Measurements from ENCODE around the gene DCST2. TPM values are rescaled to one million over a fixed set of nuclear protein-coding genes. Genes with fewer than 3 reads are reported as not detected.

The DCST2 gene
- total RNA-seq: 0.34 and 0.36 TPM in 2 replicates

DNA sequence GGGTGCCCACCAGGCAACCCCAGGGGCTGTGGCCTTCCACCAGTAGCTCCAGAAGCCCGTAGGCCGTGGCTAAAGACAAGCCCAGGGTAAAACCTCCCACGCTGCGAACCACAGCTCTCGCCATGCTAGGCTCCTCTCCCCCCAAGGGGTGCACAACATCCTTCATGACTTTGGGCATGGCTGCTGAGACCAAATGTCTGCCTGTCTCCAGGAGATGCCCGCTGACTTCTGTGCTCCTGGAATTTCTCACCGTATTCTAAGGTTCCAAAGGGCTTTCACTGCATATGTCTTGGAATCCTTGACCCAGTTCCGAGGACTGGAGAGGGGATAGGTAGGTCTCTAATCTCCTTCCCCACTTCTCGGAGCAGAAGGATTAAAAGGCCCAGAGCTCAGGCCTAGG lies at the start of gene DCST2, which contains the start of gene DCST1:
DCST2 (minus strand) TSS at position 258 of the 400 bp plus-strand sequence; CDS start at position 178, 80 bp downstream.
DCST1 (plus strand) TSS at position 301 of the 400 bp plus-strand sequence. CDS start 213 bp downstream, outside the sequence.

DNA sequence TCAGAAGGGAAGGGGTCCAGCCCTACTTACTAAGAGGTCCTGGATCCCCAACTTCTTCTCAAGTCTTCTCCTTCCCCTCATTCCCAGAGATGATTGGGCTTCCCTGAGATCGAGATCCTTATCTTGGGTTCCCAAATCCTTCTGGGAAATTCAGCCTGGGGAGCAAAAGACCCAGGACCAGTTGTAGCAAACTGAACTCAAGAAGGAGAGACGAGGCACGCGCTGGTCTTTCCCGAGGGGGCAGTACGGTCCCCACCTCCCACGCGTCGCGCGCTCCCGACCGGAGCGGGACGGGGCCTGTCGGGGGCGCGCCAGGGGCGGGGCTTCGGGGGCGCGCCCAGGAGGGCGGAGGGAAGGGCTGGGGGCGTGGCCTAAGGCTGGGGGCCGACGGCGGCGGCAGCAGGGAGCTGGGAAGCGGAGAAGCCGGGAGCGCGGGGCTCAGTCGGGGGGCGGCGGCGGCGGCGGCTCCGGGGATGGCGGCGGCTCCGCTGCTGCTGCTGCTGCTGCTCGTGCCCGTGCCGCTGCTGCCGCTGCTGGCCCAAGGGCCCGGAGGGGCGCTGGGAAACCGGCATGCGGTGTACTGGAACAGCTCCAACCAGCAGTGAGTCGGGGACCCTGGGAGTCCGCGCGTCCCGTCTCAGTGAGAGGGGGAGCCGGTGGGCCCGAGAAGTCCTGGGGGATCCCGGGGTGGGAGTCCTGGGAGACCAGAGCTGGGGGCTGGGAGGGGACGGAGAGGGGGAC lies 45.1 kb upstream of the DCST2 start, which contains the start of gene EFNA3:
EFNA3 (plus strand) TSS at position 369 of the 741 bp plus-strand sequence; CDS start at position 474, 105 bp downstream.

DNA sequence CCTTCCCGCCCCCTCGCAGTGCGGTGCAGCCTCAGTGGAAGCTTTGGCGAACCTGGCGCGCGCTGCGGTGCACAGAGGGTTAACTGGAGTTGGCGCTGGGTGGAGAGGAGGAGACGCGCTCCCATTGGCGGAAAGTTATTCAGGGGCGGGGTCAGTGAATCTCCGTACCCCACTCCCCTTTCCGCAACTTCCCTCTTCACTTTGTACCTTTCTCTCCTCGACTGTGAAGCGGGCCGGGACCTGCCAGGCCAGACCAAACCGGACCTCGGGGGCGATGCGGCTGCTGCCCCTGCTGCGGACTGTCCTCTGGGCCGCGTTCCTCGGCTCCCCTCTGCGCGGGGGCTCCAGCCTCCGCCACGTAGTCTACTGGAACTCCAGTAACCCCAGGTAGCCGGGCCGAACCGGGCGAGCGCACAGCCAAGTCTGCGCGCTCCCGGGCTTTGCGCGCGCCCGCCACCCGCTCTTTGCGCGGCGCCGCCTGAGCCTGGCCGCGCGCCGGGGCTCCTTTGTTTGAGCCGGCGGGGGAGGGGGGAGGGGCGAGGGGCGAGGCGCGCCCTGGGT lies 30.0 kb upstream of the DCST2 start, which contains the start of gene EFNA4:
EFNA4 (plus strand) TSS at position 191 of the 561 bp plus-strand sequence; CDS start at position 275, 84 bp downstream.

DNA sequence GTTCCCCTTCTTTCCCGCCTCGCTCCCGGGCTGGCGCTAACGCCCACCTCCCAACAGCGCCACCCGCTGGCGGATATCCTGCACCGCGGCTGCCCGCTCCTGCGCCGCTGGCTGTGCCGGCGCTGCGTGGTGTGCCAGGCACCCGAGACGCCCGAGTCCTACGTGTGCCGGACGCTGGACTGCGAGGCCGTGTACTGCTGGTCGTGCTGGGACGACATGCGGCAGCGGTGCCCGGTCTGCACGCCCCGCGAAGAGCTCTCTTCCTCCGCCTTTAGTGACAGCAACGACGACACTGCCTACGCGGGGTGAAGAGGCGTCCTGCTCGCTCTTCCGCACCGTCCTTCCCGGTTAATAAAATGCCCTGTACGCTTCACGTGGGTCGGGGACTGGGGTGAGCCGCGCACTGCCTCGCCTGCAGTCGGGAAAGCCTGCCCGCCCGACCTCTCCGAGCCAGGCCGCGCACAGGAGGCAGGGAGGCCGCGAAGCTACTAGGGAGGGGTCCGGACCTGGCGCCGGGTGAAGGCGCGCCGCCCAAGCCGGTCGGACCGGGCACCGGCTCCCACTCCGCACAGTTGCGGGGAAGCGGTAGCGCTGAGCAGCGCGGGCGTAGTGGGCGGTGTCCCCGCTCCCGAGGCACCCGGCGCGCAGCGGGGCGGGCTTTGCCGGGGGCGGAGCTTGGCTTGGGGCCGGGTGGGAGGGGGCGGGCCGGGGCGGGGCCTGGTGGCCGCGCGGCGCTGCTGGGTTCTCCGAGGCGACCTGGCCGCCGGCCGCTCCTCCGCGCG lies 17.2 kb upstream of the DCST2 start, which contains the start of gene ADAM15:
ADAM15 (plus strand) TSS at position 757 of the 782 bp plus-strand sequence. CDS start 71 bp downstream, outside the sequence.

DNA sequence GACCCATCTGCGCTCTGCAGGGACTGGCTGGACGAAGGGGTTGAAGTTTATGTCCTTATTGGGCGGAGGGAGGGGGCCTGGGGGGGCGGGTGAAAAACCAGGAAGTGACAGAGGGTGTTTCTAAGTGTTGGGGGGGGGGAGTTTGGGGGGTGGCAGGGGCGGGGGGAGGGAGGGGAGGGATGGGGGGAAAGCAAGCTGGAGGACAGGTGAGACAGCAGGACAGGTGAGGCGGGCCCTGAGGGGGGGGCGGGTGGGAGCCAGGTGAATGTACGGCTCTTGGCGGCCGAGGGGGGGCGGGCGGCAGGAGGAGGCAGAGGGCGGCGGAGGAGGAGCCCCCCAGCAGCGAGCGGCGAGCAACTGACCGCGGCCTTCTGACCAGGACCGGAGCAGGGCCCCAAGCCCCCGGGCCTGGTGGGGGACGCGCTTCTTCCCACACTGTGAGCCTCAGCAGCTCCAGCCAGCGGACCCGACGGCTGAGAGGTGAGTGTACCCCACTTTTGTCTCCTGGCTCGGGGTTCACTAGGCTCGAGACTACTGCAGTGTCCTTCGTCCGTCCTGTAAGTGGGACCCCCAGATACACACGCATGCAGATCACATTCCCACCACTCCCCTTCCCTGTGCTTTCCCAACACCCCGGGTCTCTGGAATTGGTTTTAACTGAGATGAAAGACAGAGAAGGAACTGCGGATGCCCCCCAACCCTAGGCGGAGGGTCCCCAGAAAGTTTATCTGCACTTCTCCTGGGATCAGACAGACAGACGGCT lies 30.9 kb downstream of the DCST2 start, which contains the start of gene ZBTB7B:
ZBTB7B (plus strand) TSS at position 339 of the 763 bp plus-strand sequence. CDS start 11,859 bp downstream, outside the sequence.

DNA sequence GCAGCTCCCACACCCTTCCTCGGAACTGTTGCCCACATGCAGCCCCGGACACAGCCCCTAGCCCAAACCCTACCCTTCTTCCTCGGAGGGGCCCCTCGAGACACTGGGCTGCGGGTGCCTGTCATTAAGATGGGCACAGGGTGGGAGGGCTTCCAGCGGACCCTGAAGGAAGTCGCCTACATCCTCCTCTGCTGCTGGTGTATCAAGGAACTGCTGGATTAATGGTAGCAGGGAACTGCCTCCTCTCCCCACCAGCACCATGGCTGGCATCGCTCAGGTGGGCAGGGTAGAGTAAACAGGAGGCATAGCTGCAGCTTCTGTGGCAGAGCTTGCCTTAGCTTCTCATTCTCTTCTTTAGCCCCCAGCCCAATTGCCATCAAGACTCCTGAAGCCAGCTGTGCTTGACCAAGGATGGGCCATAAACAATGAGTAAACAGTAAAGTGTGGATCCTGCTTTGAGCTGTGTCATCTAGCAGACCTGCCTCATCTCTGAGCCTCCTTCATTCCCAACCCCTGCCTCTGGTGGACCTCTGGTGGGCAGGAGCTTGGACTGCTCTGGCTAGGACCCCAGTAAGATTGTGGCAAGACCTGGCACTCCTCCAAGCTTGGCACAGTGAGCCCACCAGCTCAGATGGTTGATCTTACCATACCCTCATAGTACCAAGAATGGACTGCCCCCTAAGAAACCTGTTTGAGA lies 39.9 kb downstream of the DCST2 start, which contains the start of gene LENEP:
LENEP (plus strand) TSS at position 15 of the 697 bp plus-strand sequence; CDS start at position 37, 22 bp downstream.

DNA sequence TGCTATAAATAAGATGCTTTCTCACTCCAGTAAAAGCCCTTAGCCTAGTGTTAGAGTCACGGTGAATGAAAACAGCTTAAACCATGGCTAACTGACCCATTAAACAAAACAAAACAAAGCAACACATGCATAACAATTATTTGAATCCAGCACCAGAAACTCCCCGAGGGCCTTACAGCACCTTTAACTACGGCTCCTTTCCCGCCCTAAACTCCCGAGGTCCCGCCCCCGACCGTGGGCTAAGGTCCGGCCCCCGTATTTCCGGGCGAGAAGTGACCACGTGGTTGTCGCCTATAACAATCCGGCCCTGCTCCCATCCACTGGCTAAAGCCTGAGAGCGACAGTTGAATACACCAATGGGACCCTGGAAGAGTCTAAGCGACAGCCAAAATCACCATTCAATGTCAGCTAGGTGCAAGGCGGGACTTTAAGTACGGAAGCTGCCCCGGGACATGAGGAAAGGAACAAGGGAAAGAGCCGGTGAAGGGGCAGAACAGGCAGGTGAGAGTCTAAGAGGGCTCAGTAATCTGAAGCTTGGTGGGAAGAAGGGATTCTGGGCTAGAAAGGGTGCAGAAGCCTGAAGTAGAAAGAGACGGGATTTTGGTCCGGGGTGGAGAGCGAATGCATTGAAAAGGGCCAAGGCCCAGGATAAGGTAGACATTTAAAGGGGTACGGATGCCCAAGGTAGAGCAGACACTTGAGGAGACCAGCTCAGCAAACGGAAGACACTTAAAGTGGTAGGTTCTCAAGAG lies 50.5 kb downstream of the DCST2 start, which contains the start of gene FLAD1:
FLAD1 (plus strand) TSS at position 448 of the 752 bp plus-strand sequence. CDS start 351 bp downstream, outside the sequence.

DNA sequence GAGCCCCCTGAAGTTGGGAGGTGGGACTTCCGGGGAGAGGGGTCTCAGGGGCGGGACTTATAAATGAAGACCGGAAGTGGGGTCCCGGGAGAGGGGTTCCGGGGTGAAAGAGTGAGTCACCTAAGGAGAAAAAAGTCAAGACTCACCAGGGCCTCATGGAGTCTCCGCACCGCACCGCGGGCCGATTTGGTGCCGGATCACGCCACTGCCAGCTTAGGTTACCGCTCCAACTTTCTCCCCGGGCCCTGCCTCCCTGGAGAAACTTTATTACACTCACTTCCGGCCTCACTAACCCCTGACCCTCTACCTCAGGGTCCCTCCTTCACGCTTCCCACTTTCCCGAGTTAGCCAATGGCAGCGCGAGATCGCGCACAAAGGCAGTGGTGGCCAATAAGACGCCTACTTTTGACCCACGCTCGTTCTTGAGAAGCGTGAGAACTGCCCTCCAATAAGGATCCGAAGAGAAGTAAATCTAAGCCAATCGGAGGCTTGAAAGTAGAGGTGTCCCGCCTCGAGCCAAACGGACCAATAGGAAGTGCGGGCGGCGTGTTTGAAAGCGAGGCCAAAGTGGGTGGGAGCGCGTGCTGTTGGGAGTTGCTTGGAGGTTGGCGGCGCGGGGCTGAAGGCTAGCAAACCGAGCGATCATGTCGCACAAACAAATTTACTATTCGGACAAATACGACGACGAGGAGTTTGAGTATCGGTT lies 59.3 kb downstream of the DCST2 start, which contains the start of gene CKS1B:
CKS1B (plus strand) TSS at position 580 of the 706 bp plus-strand sequence; CDS start at position 645, 65 bp downstream.

DNA sequence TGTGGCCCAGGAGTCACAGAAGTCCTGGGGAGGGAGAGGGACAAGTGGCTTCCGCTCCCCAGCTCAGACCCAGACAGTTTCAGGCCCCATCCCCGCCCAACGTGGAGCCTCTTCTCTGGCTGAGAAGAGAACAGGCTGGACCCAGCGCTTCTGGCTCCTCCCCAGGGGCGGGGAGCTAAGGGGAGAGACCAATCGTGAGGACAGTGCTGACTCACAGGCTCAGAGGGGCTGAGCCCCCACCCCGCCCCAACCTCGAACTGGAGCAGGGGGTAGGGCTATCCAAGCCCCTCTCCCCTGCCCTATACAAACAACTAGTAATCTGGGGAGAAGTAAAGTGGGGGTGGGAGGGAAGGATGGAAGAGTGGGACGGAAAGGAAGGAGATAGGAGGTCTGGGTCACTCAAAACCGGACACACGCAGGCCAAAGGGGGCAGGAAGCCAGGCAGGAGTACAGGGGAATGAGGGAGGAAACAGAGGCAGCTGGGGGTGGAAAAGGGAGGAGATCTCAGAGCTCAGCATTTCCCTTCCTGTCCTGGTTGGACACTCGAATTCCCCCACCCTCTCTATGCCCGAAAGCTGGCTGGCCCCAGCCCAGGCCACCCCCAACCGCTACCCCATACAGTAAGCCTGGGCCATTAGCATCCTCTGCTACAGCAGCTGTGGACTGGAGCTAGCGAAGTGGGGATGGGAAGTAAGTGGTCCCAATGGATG lies 62.8 kb downstream of the DCST2 start, which contains the start of gene SHC1:
SHC1 (minus strand) TSS at position 117 of the 710 bp plus-strand sequence. CDS start 221 bp downstream, outside the sequence.

Other genes starting within 250 kb of the DCST2 start
- not detected in 2 replicates for gene KCNN3, start 163.5 kb downstream of the DCST2 start, total RNA-seq
- gene PMVK, start 97.1 kb downstream of the DCST2 start, total RNA-seq: 14.7 and 14.8 TPM in 2 replicates
- gene PBXIP1, start 77.7 kb downstream of the DCST2 start, total RNA-seq: 22.6 and 72.8 TPM in 2 replicates
- 11.6 and 15.4 TPM in 2 replicates for gene PYGO2, start 72.0 kb downstream of the DCST2 start, total RNA-seq
- gene SHC1, start 63.0 kb downstream of the DCST2 start, total RNA-seq: 216 and 401 TPM in 2 replicates
- gene CKS1B, start 59.1 kb downstream of the DCST2 start, total RNA-seq: 27.0 and 58.1 TPM in 2 replicates
- 49.9 and 57.1 TPM in 2 replicates for gene FLAD1, start 50.4 kb downstream of the DCST2 start, total RNA-seq
- 1.00 TPM in 1 of 2 replicates, not detected in the other for gene LENEP, start 40.2 kb downstream of the DCST2 start, total RNA-seq
- 57.8 and 70.3 TPM in 2 replicates for gene ZBTB7B, start 31.0 kb downstream of the DCST2 start, total RNA-seq
- not detected in 2 replicates for gene DCST1, start within 50 bp of the DCST2 start, total RNA-seq
- gene ADAM15, start 17.5 kb upstream of the DCST2 start, total RNA-seq: 178 and 228 TPM in 2 replicates
- 5.5 and 8.8 TPM in 2 replicates for gene EFNA4, start 30.0 kb upstream of the DCST2 start, total RNA-seq
- gene EFNA3, start 45.1 kb upstream of the DCST2 start, total RNA-seq: 4.1 and 8.4 TPM in 2 replicates
- gene EFNA1, start 94.1 kb upstream of the DCST2 start, total RNA-seq: 17.4 and 73.1 TPM in 2 replicates
- gene SLC50A1, start 102.1 kb upstream of the DCST2 start, total RNA-seq: 46.0 and 177 TPM in 2 replicates
- 8.5 and 22.2 TPM in 2 replicates for gene DPM3, start 106.8 kb upstream of the DCST2 start, total RNA-seq
- 92.3 and 125 TPM in 2 replicates for gene KRTCAP2, start 139.5 kb upstream of the DCST2 start, total RNA-seq
- gene TRIM46, start 140.1 kb upstream of the DCST2 start, total RNA-seq: 0.34 and 1.3 TPM in 2 replicates
- 11.3 and 19.6 TPM in 2 replicates for gene THBS3, start 174.1 kb upstream of the DCST2 start, total RNA-seq
- gene MTX1, start 174.9 kb upstream of the DCST2 start, total RNA-seq: 25.9 and 49.2 TPM in 2 replicates
- 4.4 and 9.6 TPM in 2 replicates for gene ENTREP3, start 221.7 kb upstream of the DCST2 start, total RNA-seq
- 38.3 and 47.0 TPM in 2 replicates for gene SCAMP3, start 228.6 kb upstream of the DCST2 start, total RNA-seq
- gene CLK2, start 239.7 kb upstream of the DCST2 start, total RNA-seq: 19.5 and 28.3 TPM in 2 replicates
- 0.68 and 1.1 TPM in 2 replicates for gene HCN3, start 243.7 kb upstream of the DCST2 start, total RNA-seq